ENCODE results near the gene SULT1A2.

Gene SULT1A2

GRCh38 chr16:28589930-28590329 is 6.9 kb downstream of the SULT1A2 start:
- no peaks in the 10 kb centered on the region for H3K27me3 ChIP-seq (ENCODE audit: control insufficient read depth, insufficient read depth, low read length)
- no CpG with 5 or more reads among the region's 13 CpGs for WGBS (ENCODE audit: insufficient coverage, insufficient read length)
- DNase-seq (ENCODE audit: low read depth, low spot score), result no peak
- 0 out of 2 replicates have a peak, but pooled peaks cover 5% of the 10 kb centered on the region for H3K36me3 ChIP-seq (ENCODE audit: control insufficient read depth, insufficient read depth, low read length)
- no peak overlapping the region for H3K27ac ChIP-seq (ENCODE audit: low read length)
- no peaks in the 10 kb centered on the region for H3K4me1 ChIP-seq (ENCODE audit: control insufficient read depth, insufficient read depth, low read length)
- H3K4me3 ChIP-seq (ENCODE audit: low read length), result no peak overlapping the region
- no peaks in the 10 kb centered on the region for H3K9me3 ChIP-seq (ENCODE audit: control insufficient read depth, insufficient read depth, low read length)

GRCh38 chr16:28589069-28589468 is 7.8 kb downstream of the SULT1A2 start:
- DNase-seq (ENCODE audit: low read depth, low spot score), result no peak
- H3K4me1 ChIP-seq (ENCODE audit: control insufficient read depth, insufficient read depth, low read length), result no peaks in the 10 kb centered on the region
- no peaks in the 10 kb centered on the region for H3K27me3 ChIP-seq (ENCODE audit: control insufficient read depth, insufficient read depth, low read length)
- WGBS (ENCODE audit: insufficient coverage, insufficient read length), result no CpG with 5 or more reads among the region's 8 CpGs
- H3K9me3 ChIP-seq (ENCODE audit: control insufficient read depth, insufficient read depth, low read length), result no peaks in the 10 kb centered on the region
- 0 out of 2 replicates have a peak, but pooled peaks cover 5% of the 10 kb centered on the region for H3K36me3 ChIP-seq (ENCODE audit: control insufficient read depth, insufficient read depth, low read length)
- H3K4me3 ChIP-seq (ENCODE audit: low read length), result no peak overlapping the region
- H3K27ac ChIP-seq (ENCODE audit: low read length), result no peak overlapping the region

GRCh38 chr16:28587386-28587785 is 9.5 kb downstream of the SULT1A2 start:
- Histone ChIP-seq H3K4me1 (ENCODE audit: control insufficient read depth, insufficient read depth, low read length) (no peaks in the 10 kb centered on the region), H3K27ac (ENCODE audit: low read length) (no peak overlapping the region), H3K36me3 (ENCODE audit: control insufficient read depth, insufficient read depth, low read length) (0 out of 2 replicates have a peak, but pooled peaks cover 5% of the 10 kb centered on the region), H3K4me3 (ENCODE audit: low read length) (no peak overlapping the region), H3K9me3 (ENCODE audit: control insufficient read depth, insufficient read depth, low read length) (no peaks in the 10 kb centered on the region), H3K27me3 (ENCODE audit: control insufficient read depth, insufficient read depth, low read length) (no peaks in the 10 kb centered on the region)
- WGBS (ENCODE audit: insufficient coverage, insufficient read length), result no CpG with 5 or more reads among the region's 8 CpGs
- DNase-seq (ENCODE audit: low read depth, low spot score), result no peak

- peaks cover 5% of the 10 kb centered on the region; the same call in 1 of the 2 replicates for H3K36me3 ChIP-seq (ENCODE audit: control insufficient read depth, insufficient read depth, low read length)
- H3K4me1 ChIP-seq (ENCODE audit: control insufficient read depth, insufficient read depth, low read length), result no peaks in the 10 kb centered on the region
- H3K27ac ChIP-seq (ENCODE audit: low read length), result no peak overlapping the region
- H3K27me3 ChIP-seq (ENCODE audit: control insufficient read depth, insufficient read depth, low read length), result no peaks in the 10 kb centered on the region
- no CpG with 5 or more reads among the region's 3 CpGs for WGBS (ENCODE audit: insufficient coverage, insufficient read length)
- no peaks in the 10 kb centered on the region for H3K9me3 ChIP-seq (ENCODE audit: control insufficient read depth, insufficient read depth, low read length)
- H3K4me3 ChIP-seq (ENCODE audit: low read length), result no peak overlapping the region
- DNase-seq (ENCODE audit: low read depth, low spot score), result no peak
Measured at GRCh38 chr16:28586466-28586865, 10.4 kb downstream of the SULT1A2 start.

- DNase-seq (ENCODE audit: low read depth, low spot score), result no peak
- WGBS (ENCODE audit: insufficient coverage, insufficient read length), result no CpG with 5 or more reads among the region's 11 CpGs
- H3K9me3 ChIP-seq (ENCODE audit: control insufficient read depth, insufficient read depth, low read length), result no peaks in the 10 kb centered on the region
- H3K4me3 ChIP-seq (ENCODE audit: low read length), result no peak overlapping the region
- H3K27ac ChIP-seq (ENCODE audit: low read length), result no peak overlapping the region
- no peaks in the 10 kb centered on the region for H3K4me1 ChIP-seq (ENCODE audit: control insufficient read depth, insufficient read depth, low read length)
- H3K27me3 ChIP-seq (ENCODE audit: control insufficient read depth, insufficient read depth, low read length), result no peaks in the 10 kb centered on the region
- H3K36me3 ChIP-seq (ENCODE audit: control insufficient read depth, insufficient read depth, low read length), result no peaks in the 10 kb centered on the region; the same call in 1 of the 2 replicates
Measured at GRCh38 chr16:28585674-28586073, 11.2 kb downstream of the SULT1A2 start.

GRCh38 chr16:28580726-28581315 is 16.0 kb downstream of the SULT1A2 start:
- WGBS (ENCODE audit: insufficient coverage, insufficient read length), result no CpG with 5 or more reads among the region's 15 CpGs
- Histone ChIP-seq H3K36me3 (ENCODE audit: control insufficient read depth, insufficient read depth, low read length) (no peaks in the 10 kb centered on the region; the same call in 1 of the 2 replicates), H3K4me3 (ENCODE audit: low read length) (no peak overlapping the region), H3K4me1 (ENCODE audit: control insufficient read depth, insufficient read depth, low read length) (no peaks in the 10 kb centered on the region), H3K27ac (ENCODE audit: low read length) (no peak overlapping the region), H3K27me3 (ENCODE audit: control insufficient read depth, insufficient read depth, low read length) (no peaks in the 10 kb centered on the region), H3K9me3 (ENCODE audit: control insufficient read depth, insufficient read depth, low read length) (no peaks in the 10 kb centered on the region)
- no peak for DNase-seq (ENCODE audit: low read depth, low spot score)

- no peaks in the 10 kb centered on the region for H3K27me3 ChIP-seq (ENCODE audit: control insufficient read depth, insufficient read depth, low read length)
- no peak overlapping the region for H3K4me3 ChIP-seq (ENCODE audit: low read length)
- H3K9me3 ChIP-seq (ENCODE audit: control insufficient read depth, insufficient read depth, low read length), result no peaks in the 10 kb centered on the region
- H3K27ac ChIP-seq (ENCODE audit: low read length), result no peak overlapping the region
- no peaks in the 10 kb centered on the region for H3K36me3 ChIP-seq (ENCODE audit: control insufficient read depth, insufficient read depth, low read length)
- DNase-seq (ENCODE audit: low read depth, low spot score), result no peak
- peaks cover 5% of the 10 kb centered on the region; the same call in 1 of the 2 replicates for H3K4me1 ChIP-seq (ENCODE audit: control insufficient read depth, insufficient read depth, low read length)
- no CpG with 5 or more reads among the region's 8 CpGs for WGBS (ENCODE audit: insufficient coverage, insufficient read length)
Measured at GRCh38 chr16:28575446-28576109, 21.3 kb downstream of the SULT1A2 start.

- H3K4me1 ChIP-seq (ENCODE audit: control insufficient read depth, insufficient read depth, low read length), result peaks cover 5% of the 10 kb centered on the region; the same call in 1 of the 2 replicates
- no peaks in the 10 kb centered on the region for H3K27me3 ChIP-seq (ENCODE audit: control insufficient read depth, insufficient read depth, low read length)
- no peak for DNase-seq (ENCODE audit: low read depth, low spot score)
- H3K4me3 ChIP-seq (ENCODE audit: low read length), result no peak overlapping the region
- H3K27ac ChIP-seq (ENCODE audit: low read length), result no peak overlapping the region
- WGBS (ENCODE audit: insufficient coverage, insufficient read length), result no CpG with 5 or more reads among the region's 2 CpGs
- H3K9me3 ChIP-seq (ENCODE audit: control insufficient read depth, insufficient read depth, low read length), result no peaks in the 10 kb centered on the region
- H3K36me3 ChIP-seq (ENCODE audit: control insufficient read depth, insufficient read depth, low read length), result no peaks in the 10 kb centered on the region
Measured at GRCh38 chr16:28574925-28575324, 21.9 kb downstream of the SULT1A2 start.

- peaks cover 5% of the 10 kb centered on the region; the same call in 1 of the 2 replicates for H3K4me1 ChIP-seq (ENCODE audit: control insufficient read depth, insufficient read depth, low read length)
- H3K36me3 ChIP-seq (ENCODE audit: control insufficient read depth, insufficient read depth, low read length), result no peaks in the 10 kb centered on the region
- no peak for DNase-seq (ENCODE audit: low read depth, low spot score)
- no peaks in the 10 kb centered on the region for H3K9me3 ChIP-seq (ENCODE audit: control insufficient read depth, insufficient read depth, low read length)
- H3K27me3 ChIP-seq (ENCODE audit: control insufficient read depth, insufficient read depth, low read length), result no peaks in the 10 kb centered on the region
- no peak overlapping the region for H3K4me3 ChIP-seq (ENCODE audit: low read length)
- H3K27ac ChIP-seq (ENCODE audit: low read length), result no peak overlapping the region
- WGBS (ENCODE audit: insufficient coverage, insufficient read length), result no CpG with 5 or more reads among the region's 17 CpGs
Measured at GRCh38 chr16:28573738-28574718, 22.8 kb downstream of the SULT1A2 start.
